IMR-90 (cell line): ENCODE data around the gene FHDC1. TPM values are rescaled to one million over a fixed set of nuclear protein-coding genes. Genes with fewer than 3 reads are reported as not detected.

Source experiments
- ATAC-seq: fragments of 200-7000 bp; cut with Tn5 transposase; 2 replicates; pipeline ENCODE4 v1.9.1; 2020; ENCODE audit warnings: low read depth, mild to moderate bottlenecking, moderate library complexity
- BruUV-seq: library from RNA; stranded (reverse); fragments of 400-500 nt; replicated peaks from 2 replicates; lab custom pipeline; 2021; lab: Mats Ljungman, UMichigan
- CTCF ChIA-PET: fragments of 300-600 bp; formaldehyde crosslinking; extraction: SDS; loops from one replicate; lab custom pipeline; 2021; ENCODE audit warnings: antibody characterized with exemption; lab: Yijun Ruan, JAX
- POLR2A ChIA-PET: fragments of 300-600 bp; sonication (Branson Sonifier 250); formaldehyde crosslinking; loops from one replicate; lab custom pipeline; 2022; ENCODE audit warnings: antibody characterized with exemption; ENCODE audit not compliant: unreplicated experiment; lab: Charles Lee
- DNase-seq: peaks from one replicate; pipeline ENCODE4 v3.0.0; 2013
- H2AFZ ChIP-seq: replicated peaks from 2 replicates; pipeline ENCODE3; 2013; ENCODE audit warnings: low read length, mild to moderate bottlenecking; ENCODE audit not compliant: poor library complexity
- H2AK5ac ChIP-seq: 2 replicates; pipeline ENCODE4 v1.6.1; 2013; ENCODE audit warnings: low read depth, low read length, inconsistent platforms
- H2AK9ac ChIP-seq: replicated peaks from 2 replicates; pipeline ENCODE3; 2013; ENCODE audit warnings: mild to moderate bottlenecking, low read depth, low read length, moderate library complexity; ENCODE audit not compliant: poor library complexity
- H2BK120ac ChIP-seq: 2 replicates; pipeline ENCODE4 v1.6.1; 2013; ENCODE audit warnings: low read depth, low read length, inconsistent platforms
- H2BK15ac ChIP-seq: 3 replicates; pipeline ENCODE4 v1.6.1; 2013; ENCODE audit warnings: low read depth, low read length, inconsistent platforms
- H2BK20ac ChIP-seq: 2 replicates; pipeline ENCODE4 v1.6.1; 2013; ENCODE audit warnings: low read depth, mild to moderate bottlenecking, inconsistent platforms, low read length, moderate library complexity
- H2BK5ac ChIP-seq: 2 replicates; pipeline ENCODE4 v1.6.1; 2013; ENCODE audit warnings: mild to moderate bottlenecking, low read depth, low read length, inconsistent platforms; ENCODE audit not compliant: poor library complexity, severe bottlenecking
- H3K14ac ChIP-seq: replicated peaks from 2 replicates; pipeline ENCODE4 v1.6.1; 2013; ENCODE audit warnings: low read depth, low read length, inconsistent platforms
- H3K18ac ChIP-seq: 2 replicates; pipeline ENCODE4 v1.6.1; 2013; ENCODE audit warnings: low read depth, low read length, control low read depth
- H3K23ac ChIP-seq: 2 replicates; pipeline ENCODE4 v1.6.1; 2013; ENCODE audit warnings: low read depth, low read length, inconsistent platforms
- H3K27ac ChIP-seq: 2 replicates; pipeline ENCODE4 v1.5.1; 2013; ENCODE audit warnings: mild to moderate bottlenecking, control low read depth, low read length; ENCODE audit not compliant: insufficient read depth
- H3K27me3 ChIP-seq: 2 replicates; pipeline ENCODE4 v1.6.1; 2013; ENCODE audit warnings: low read length; ENCODE audit not compliant: control insufficient read depth, insufficient read depth
- H3K36me3 ChIP-seq: 2 replicates; pipeline ENCODE4 v1.6.1; 2013; ENCODE audit warnings: low read length, mixed read lengths; ENCODE audit not compliant: control insufficient read depth, insufficient read depth
- H3K4ac ChIP-seq: 2 replicates; pipeline ENCODE4 v1.6.1; 2013; ENCODE audit warnings: low read depth, low read length, inconsistent platforms
- H3K4me1 ChIP-seq: 2 replicates; pipeline ENCODE4 v1.6.1; 2013; ENCODE audit warnings: low read length, mixed read lengths; ENCODE audit not compliant: control insufficient read depth, insufficient read depth
- H3K4me2 ChIP-seq: 2 replicates; pipeline ENCODE4 v1.6.1; 2013; ENCODE audit warnings: low read depth, mild to moderate bottlenecking, control low read depth, low read length, moderate library complexity
- H3K4me3 ChIP-seq: 2 replicates; pipeline ENCODE4 v1.5.1; 2013; ENCODE audit warnings: low read depth, mild to moderate bottlenecking, control low read depth, low read length, moderate library complexity; ENCODE audit not compliant: insufficient read depth
- H3K56ac ChIP-seq: 2 replicates; pipeline ENCODE4 v1.6.1; 2013; ENCODE audit warnings: low read length, inconsistent platforms; ENCODE audit not compliant: insufficient read depth; ENCODE audit errors: extremely low read depth
- H3K79me1 ChIP-seq, 2 experiments: 2 replicates each; pipeline ENCODE4 v1.6.1; 2013; ENCODE audit warnings: low read length in 2 of 2, inconsistent platforms in 1 of 2, low read depth in 1 of 2
- H3K9ac ChIP-seq: 2 replicates; pipeline ENCODE4 v1.6.1; 2013; ENCODE audit warnings: low read depth, low read length, control low read depth
- H3K9me1 ChIP-seq: 2 replicates; pipeline ENCODE4 v1.6.1; 2013; ENCODE audit warnings: low read length, inconsistent platforms; ENCODE audit not compliant: insufficient read depth
- H3K9me3 ChIP-seq: 2 replicates; pipeline ENCODE4 v1.6.1; 2013; ENCODE audit warnings: low read length; ENCODE audit not compliant: control insufficient read depth, insufficient read depth
- H4K20me1 ChIP-seq: 2 replicates; pipeline ENCODE4 v1.6.1; 2013; ENCODE audit warnings: low read length, inconsistent platforms; ENCODE audit not compliant: insufficient read depth
- H4K5ac ChIP-seq: 2 replicates; pipeline ENCODE4 v1.6.1; 2013; ENCODE audit warnings: mild to moderate bottlenecking, low read depth, low read length, control low read depth
- H4K8ac ChIP-seq, 2 experiments: 2 replicates each; pipeline ENCODE4 v1.6.1; 2013; ENCODE audit warnings: low read depth in 2 of 2, low read length in 2 of 2, control low read depth in 1 of 2, inconsistent platforms in 1 of 2
- H4K91ac ChIP-seq: 2 replicates; pipeline ENCODE4 v1.6.1; 2013; ENCODE audit warnings: low read depth, low read length, inconsistent platforms; ENCODE audit not compliant: insufficient read depth
- CHD1 ChIP-seq: IDR thresholded peaks from 2 replicates; pipeline ENCODE4 v1.6.1; 2012; ENCODE audit warnings: low read depth, low read length, improper control_type of control experiment
- MXI1 ChIP-seq: IDR thresholded peaks from 2 replicates; pipeline ENCODE4 v1.6.1; 2012; ENCODE audit warnings: low read depth, mild to moderate bottlenecking, low read length, moderate library complexity, borderline replicate concordance
- RFX5 ChIP-seq: IDR thresholded peaks from 2 replicates; pipeline ENCODE4 v1.8.0; 2012; ENCODE audit warnings: low read depth, mild to moderate bottlenecking, low read length, moderate library complexity
- SMC3 ChIP-seq: fragments of 150-350 bp; IDR thresholded peaks from 2 replicates; pipeline ENCODE4 v1.6.1; 2016; ENCODE audit warnings: low read depth, mild to moderate bottlenecking, antibody characterized with exemption, low read length, moderate library complexity
- WGBS, 2 experiments: methylation state at CpG; one replicate each; pipeline versions ENCODE4 v1.1.5 to v1.1.7; 2013; ENCODE audit warnings: missing lambda C conversion rate in 2 of 2; ENCODE audit not compliant: insufficient read length in 1 of 2; ENCODE audit errors: extremely low coverage in 2 of 2; 5-methylcytosine and 5-hydroxymethylcytosine counted together
- dilution Hi-C: fragments of 300-500 bp; cut with HindIII; formaldehyde crosslinking; loops from one replicate; pipeline ENCODE4 v1.14.3; 2018; ENCODE audit warnings: low sequenced_read_pairs; ENCODE audit not compliant: unreplicated experiment
- in situ Hi-C: fragments of 300-500 bp; cut with MboI; formaldehyde crosslinking; loops from 3 replicates; pipeline ENCODE4 v1.14.3; 2019; ENCODE audit warnings: low sequenced_read_pairs, inconsistent platforms, mixed read lengths
- intact Hi-C: fragments of 100-400 bp; cut with micrococcal nuclease; formaldehyde crosslinking; loops from 2 replicates; pipeline ENCODE4 v1.10.0; 2022
- polyA plus RNA-seq, 3 experiments: library from polyadenylated mRNA; depleted of rRNA; stranded (reverse); fragments of >200 nt; gene quantifications; 2 replicates each; pipeline ENCODE4 v1.2.3, GENCODE V29; 2012; ENCODE audit warnings: low replicate concordance in 1 of 3
- total RNA-seq: library from RNA; depleted of rRNA; stranded (reverse); fragments of >200 nt; gene quantifications from 2 replicates; pipeline ENCODE4 v1.2.3, GENCODE V29; 2012

FHDC1 gene
- total and polyA plus RNA-seq, 2 of the 4 experiments (the other 2 are of a cell fraction) = under 0.01 to 0.09 TPM

GRCh38 chr4:152937336-152938236 lies 1.5 kb downstream of the FHDC1 start:
- ATAC-seq = peak; percentile 59
- Histone ChIP-seq H3K27me3 (peaks cover 64% of the 10 kb centered on the region), H3K18ac (no peak overlapping the region), H3K14ac (no peak overlapping the region), H4K5ac (no peak overlapping the region), H2BK15ac (no peak overlapping the region), H3K4me2 (peak overlapping the region; percentile 91), H2AFZ (peak overlapping the region; percentile 83), H3K4me3 (peak overlapping the region; percentile 45), H4K8ac (no peak overlapping the region), H3K36me3 (no peaks in the 10 kb centered on the region), H3K9me1 (no peaks in the 10 kb centered on the region), H3K27ac (no peak overlapping the region), H3K9ac (no peak overlapping the region), H3K4me1 (no peaks in the 10 kb centered on the region; the same call in 1 of the 2 replicates), H3K56ac (no peak overlapping the region), H2AK9ac (no peak overlapping the region), H4K91ac (no peak overlapping the region), H3K9me3 (peaks cover 2% of the 10 kb centered on the region; the same call in 1 of the 2 replicates), H3K23ac (no peak overlapping the region), H2BK120ac (no peak overlapping the region), H2AK5ac (no peak overlapping the region), H3K79me1 (no peaks in the 10 kb centered on the region), H2BK5ac (no peak overlapping the region), H4K20me1 (no peaks in the 10 kb centered on the region), H2BK20ac (no peak overlapping the region), H3K4ac (no peak overlapping the region)
- no TSS peak for BruUV-seq
- WGBS, 2 experiments = 1% methylated on average over 29 of the region's 91 CpGs; no CpG with 5 or more reads in 1 of the 2 experiments
- DNase-seq = peak; percentile 21
- intact Hi-C loops = loop anchor here (5.0 kb wide), 2 partner anchors 40 to 155 kb away; no protein-coding TSS in a partner anchor
- TF ChIP-seq RFX5 = no peak
- TF ChIP-seq CHD1 = no peak
- no peak for TF ChIP-seq MXI1
- TF ChIP-seq SMC3 = no peak
- CTCF ChIA-PET = no interaction called here
- POLR2A ChIA-PET = no interaction called here
- dilution Hi-C loops = no loop called here
- in situ Hi-C loops = no loop called here
